IMR-90 (cell line): ENCODE measurements around the gene CROCC2. TPM values are rescaled to one million over a fixed set of nuclear protein-coding genes. Genes with fewer than 3 reads are reported as not detected.

Experiments
- ATAC-seq: fragments of 200-7000 bp; cut with Tn5 transposase; 2 replicates; pipeline ENCODE4 v1.9.1; 2020; ENCODE audit warnings: low read depth, mild to moderate bottlenecking, moderate library complexity
- BruUV-seq: library from RNA; stranded (reverse); fragments of 400-500 nt; replicated peaks from 2 replicates; lab custom pipeline; 2021; lab: Mats Ljungman, UMichigan
- CTCF ChIA-PET: fragments of 300-600 bp; formaldehyde crosslinking; extraction: SDS; loops from one replicate; lab custom pipeline; 2021; ENCODE audit warnings: antibody characterized with exemption; lab: Yijun Ruan, JAX
- POLR2A ChIA-PET: fragments of 300-600 bp; sonication (Branson Sonifier 250); formaldehyde crosslinking; loops from one replicate; lab custom pipeline; 2022; ENCODE audit warnings: antibody characterized with exemption; ENCODE audit not compliant: unreplicated experiment; lab: Charles Lee
- DNase-seq: peaks from one replicate; pipeline ENCODE4 v3.0.0; 2013
- H2AFZ ChIP-seq: replicated peaks from 2 replicates; pipeline ENCODE3; 2013; ENCODE audit warnings: low read length, mild to moderate bottlenecking; ENCODE audit not compliant: poor library complexity
- H2AK5ac ChIP-seq: 2 replicates; pipeline ENCODE4 v1.6.1; 2013; ENCODE audit warnings: low read depth, low read length, inconsistent platforms
- H2AK9ac ChIP-seq: replicated peaks from 2 replicates; pipeline ENCODE3; 2013; ENCODE audit warnings: mild to moderate bottlenecking, low read depth, low read length, moderate library complexity; ENCODE audit not compliant: poor library complexity
- H2BK120ac ChIP-seq: 2 replicates; pipeline ENCODE4 v1.6.1; 2013; ENCODE audit warnings: low read depth, low read length, inconsistent platforms
- H2BK15ac ChIP-seq: 3 replicates; pipeline ENCODE4 v1.6.1; 2013; ENCODE audit warnings: low read depth, low read length, inconsistent platforms
- H2BK20ac ChIP-seq: 2 replicates; pipeline ENCODE4 v1.6.1; 2013; ENCODE audit warnings: low read depth, mild to moderate bottlenecking, inconsistent platforms, low read length, moderate library complexity
- H2BK5ac ChIP-seq: 2 replicates; pipeline ENCODE4 v1.6.1; 2013; ENCODE audit warnings: mild to moderate bottlenecking, low read depth, low read length, inconsistent platforms; ENCODE audit not compliant: poor library complexity, severe bottlenecking
- H3K14ac ChIP-seq: replicated peaks from 2 replicates; pipeline ENCODE4 v1.6.1; 2013; ENCODE audit warnings: low read depth, low read length, inconsistent platforms
- H3K18ac ChIP-seq: 2 replicates; pipeline ENCODE4 v1.6.1; 2013; ENCODE audit warnings: low read depth, low read length, control low read depth
- H3K23ac ChIP-seq: 2 replicates; pipeline ENCODE4 v1.6.1; 2013; ENCODE audit warnings: low read depth, low read length, inconsistent platforms
- H3K27ac ChIP-seq: 2 replicates; pipeline ENCODE4 v1.5.1; 2013; ENCODE audit warnings: mild to moderate bottlenecking, control low read depth, low read length; ENCODE audit not compliant: insufficient read depth
- H3K27me3 ChIP-seq: 2 replicates; pipeline ENCODE4 v1.6.1; 2013; ENCODE audit warnings: low read length; ENCODE audit not compliant: control insufficient read depth, insufficient read depth
- H3K36me3 ChIP-seq: 2 replicates; pipeline ENCODE4 v1.6.1; 2013; ENCODE audit warnings: low read length, mixed read lengths; ENCODE audit not compliant: control insufficient read depth, insufficient read depth
- H3K4ac ChIP-seq: 2 replicates; pipeline ENCODE4 v1.6.1; 2013; ENCODE audit warnings: low read depth, low read length, inconsistent platforms
- H3K4me1 ChIP-seq: 2 replicates; pipeline ENCODE4 v1.6.1; 2013; ENCODE audit warnings: low read length, mixed read lengths; ENCODE audit not compliant: control insufficient read depth, insufficient read depth
- H3K4me2 ChIP-seq: 2 replicates; pipeline ENCODE4 v1.6.1; 2013; ENCODE audit warnings: low read depth, mild to moderate bottlenecking, control low read depth, low read length, moderate library complexity
- H3K4me3 ChIP-seq: 2 replicates; pipeline ENCODE4 v1.5.1; 2013; ENCODE audit warnings: low read depth, mild to moderate bottlenecking, control low read depth, low read length, moderate library complexity; ENCODE audit not compliant: insufficient read depth
- H3K56ac ChIP-seq: 2 replicates; pipeline ENCODE4 v1.6.1; 2013; ENCODE audit warnings: low read length, inconsistent platforms; ENCODE audit not compliant: insufficient read depth; ENCODE audit errors: extremely low read depth
- H3K79me1 ChIP-seq, 2 experiments: 2 replicates each; pipeline ENCODE4 v1.6.1; 2013; ENCODE audit warnings: low read length in 2 of 2, inconsistent platforms in 1 of 2, low read depth in 1 of 2
- H3K9ac ChIP-seq: 2 replicates; pipeline ENCODE4 v1.6.1; 2013; ENCODE audit warnings: low read depth, low read length, control low read depth
- H3K9me1 ChIP-seq: 2 replicates; pipeline ENCODE4 v1.6.1; 2013; ENCODE audit warnings: low read length, inconsistent platforms; ENCODE audit not compliant: insufficient read depth
- H3K9me3 ChIP-seq: 2 replicates; pipeline ENCODE4 v1.6.1; 2013; ENCODE audit warnings: low read length; ENCODE audit not compliant: control insufficient read depth, insufficient read depth
- H4K20me1 ChIP-seq: 2 replicates; pipeline ENCODE4 v1.6.1; 2013; ENCODE audit warnings: low read length, inconsistent platforms; ENCODE audit not compliant: insufficient read depth
- H4K5ac ChIP-seq: 2 replicates; pipeline ENCODE4 v1.6.1; 2013; ENCODE audit warnings: mild to moderate bottlenecking, low read depth, low read length, control low read depth
- H4K8ac ChIP-seq, 2 experiments: 2 replicates each; pipeline ENCODE4 v1.6.1; 2013; ENCODE audit warnings: low read depth in 2 of 2, low read length in 2 of 2, control low read depth in 1 of 2, inconsistent platforms in 1 of 2
- H4K91ac ChIP-seq: 2 replicates; pipeline ENCODE4 v1.6.1; 2013; ENCODE audit warnings: low read depth, low read length, inconsistent platforms; ENCODE audit not compliant: insufficient read depth
- CEBPB ChIP-seq: IDR thresholded peaks from 2 replicates; pipeline ENCODE4 v1.6.1; 2012; ENCODE audit warnings: low read depth, low read length, improper control_type of control experiment
- CHD1 ChIP-seq: IDR thresholded peaks from 2 replicates; pipeline ENCODE4 v1.6.1; 2012; ENCODE audit warnings: low read depth, low read length, improper control_type of control experiment
- CTCF ChIP-seq: conservative IDR thresholded peaks from 2 replicates; pipeline ENCODE4 v1.5.1; 2012; ENCODE audit warnings: mild to moderate bottlenecking, low read depth, low read length, improper control_type of control experiment
- ELK1 ChIP-seq: fragments of 150-350 bp; IDR thresholded peaks from 2 replicates; pipeline ENCODE4 v1.6.1; 2016; ENCODE audit warnings: low read depth, mild to moderate bottlenecking, low read length, moderate library complexity, borderline replicate concordance
- FOS ChIP-seq: fragments of 150-350 bp; IDR thresholded peaks from 2 replicates; pipeline ENCODE4 v1.6.1; 2016; ENCODE audit warnings: low read depth, low read length
- MAFK ChIP-seq: IDR thresholded peaks from 2 replicates; pipeline ENCODE4 v1.6.1; 2012; ENCODE audit warnings: low read depth, low read length, improper control_type of control experiment
- MAZ ChIP-seq: IDR thresholded peaks from 2 replicates; pipeline ENCODE4 v1.6.1; 2012; ENCODE audit warnings: low read depth, mild to moderate bottlenecking, low read length, improper control_type of control experiment, moderate library complexity, borderline replicate concordance
- NFE2L2 ChIP-seq: fragments of 150-350 bp; IDR thresholded peaks from 2 replicates; pipeline ENCODE4 v1.6.1; 2016; ENCODE audit warnings: low read depth, mild to moderate bottlenecking, low read length
- POLR2A ChIP-seq: IDR thresholded peaks from 2 replicates; pipeline ENCODE4 v1.6.1; 2012; ENCODE audit warnings: mild to moderate bottlenecking, low read depth, low read length
- WGBS, 2 experiments: methylation state at CpG; one replicate each; pipeline versions ENCODE4 v1.1.5 to v1.1.7; 2013; ENCODE audit warnings: missing lambda C conversion rate in 2 of 2; ENCODE audit not compliant: insufficient read length in 1 of 2; ENCODE audit errors: extremely low coverage in 2 of 2; 5-methylcytosine and 5-hydroxymethylcytosine counted together
- dilution Hi-C: fragments of 300-500 bp; cut with HindIII; formaldehyde crosslinking; loops from one replicate; pipeline ENCODE4 v1.14.3; 2018; ENCODE audit warnings: low sequenced_read_pairs; ENCODE audit not compliant: unreplicated experiment
- in situ Hi-C: fragments of 300-500 bp; cut with MboI; formaldehyde crosslinking; loops from 3 replicates; pipeline ENCODE4 v1.14.3; 2019; ENCODE audit warnings: low sequenced_read_pairs, inconsistent platforms, mixed read lengths
- intact Hi-C: fragments of 100-400 bp; cut with micrococcal nuclease; formaldehyde crosslinking; loops from 2 replicates; pipeline ENCODE4 v1.10.0; 2022
- polyA plus RNA-seq, 3 experiments: library from polyadenylated mRNA; depleted of rRNA; stranded (reverse); fragments of >200 nt; gene quantifications; 2 replicates each; pipeline ENCODE4 v1.2.3, GENCODE V29; 2012; ENCODE audit warnings: low replicate concordance in 1 of 3
- total RNA-seq: library from RNA; depleted of rRNA; stranded (reverse); fragments of >200 nt; gene quantifications from 2 replicates; pipeline ENCODE4 v1.2.3, GENCODE V29; 2012

Gene CROCC2
- total and polyA plus RNA-seq, 2 of the 4 experiments (the other 2 are of a cell fraction) = not detected

- H3K4me1 ChIP-seq = peaks cover 26% of the 10 kb centered on the region; the same call in 1 of the 2 replicates
- no peak overlapping the region for H3K14ac ChIP-seq
- in situ Hi-C loops = no loop called here
- H3K27ac ChIP-seq = no peak overlapping the region
- no peak overlapping the region for H2AFZ ChIP-seq
- 85% methylated on average over 13 of the region's 20 CpGs; no CpG with 5 or more reads in 1 of the 2 experiments for WGBS, 2 experiments
- no peak for DNase-seq
- peaks cover 10% of the 10 kb centered on the region for H3K9me1 ChIP-seq
- BruUV-seq = no TSS peak
- H3K79me1 ChIP-seq = no peaks in the 10 kb centered on the region
- H3K4ac ChIP-seq = no peak overlapping the region
- ChIA-PET CTCF (no interaction called here), POLR2A (no interaction called here)
- no peak overlapping the region for H2BK120ac ChIP-seq
- H4K20me1 ChIP-seq = no peaks in the 10 kb centered on the region
- intact Hi-C loops = no loop called here
- H3K18ac ChIP-seq = no peak overlapping the region
- H2AK5ac ChIP-seq = no peak overlapping the region
- no peaks in the 10 kb centered on the region for H3K9me3 ChIP-seq
- H4K8ac ChIP-seq = no peak overlapping the region
- H2AK9ac ChIP-seq = no peak overlapping the region
- H4K5ac ChIP-seq = no peak overlapping the region
- TF ChIP-seq MAZ (no peak), MAFK (no peak), ELK1 (no peak), CHD1 (no peak), NFE2L2 (no peak), CEBPB (no peak), POLR2A (no peak), CTCF (no peak), FOS (no peak)
- dilution Hi-C loops = no loop called here
- no peak for ATAC-seq
- H3K27me3 ChIP-seq = no peaks in the 10 kb centered on the region
- H3K4me2 ChIP-seq = no peak overlapping the region
- no peak overlapping the region for H3K9ac ChIP-seq
- H2BK15ac ChIP-seq = no peak overlapping the region
- H3K4me3 ChIP-seq = no peak overlapping the region
- no peak overlapping the region for H2BK20ac ChIP-seq
- H3K56ac ChIP-seq = no peak overlapping the region
- H3K36me3 ChIP-seq = no peaks in the 10 kb centered on the region
- H4K91ac ChIP-seq = no peak overlapping the region
- no peak overlapping the region for H3K23ac ChIP-seq
- no peak overlapping the region for H2BK5ac ChIP-seq
Measured at GRCh38 chr2:240963868-240964703, 58.0 kb downstream of the CROCC2 start.
